Uterus (tissue), 4 donors: ENCODE results near the gene RAET1E. TPM values are rescaled to one million over a fixed set of nuclear protein-coding genes. Genes with fewer than 3 reads are reported as not detected.
"Not testable (repeated sequence)": the region's sequence is repeated elsewhere in the genome, so short reads cannot be mapped to it uniquely, and the experiment has no call there.

Experiments used
- DNase-seq, 2 donors: peaks; one replicate each; pipeline ENCODE4 v3.0.0-alpha.2; 2019 to 2020
- H3K27ac ChIP-seq, 2 donors: fragments of 200-600 bp; sonication (generic); 1 replicate in 1 of 2; 2 replicates in 1 of 2; pipeline ENCODE4 v1.5.1; 2016 to 2018
- H3K27me3 ChIP-seq, 2 donors: fragments of 200-600 bp; sonication (generic); one replicate each; pipeline ENCODE4 v1.5.1; 2018 to 2019; ENCODE audit warnings: control low read depth in 1 of 2
- H3K36me3 ChIP-seq, 2 donors: fragments of 200-600 bp; sonication (generic); one replicate each; pipeline ENCODE4 v1.5.1; 2019; ENCODE audit warnings: control low read depth in 1 of 2
- H3K4me1 ChIP-seq, 2 donors: fragments of 200-600 bp; sonication (generic); one replicate each; pipeline ENCODE4 v1.5.1; 2018 to 2019; ENCODE audit warnings: control low read depth in 1 of 2
- H3K4me3 ChIP-seq, 2 donors: fragments of 200-600 bp; sonication (generic); 1 replicate in 1 of 2; 2 replicates in 1 of 2; pipeline ENCODE4 v1.5.1; 2018 to 2019; ENCODE audit warnings: mild to moderate bottlenecking in 1 of 2
- H3K9me3 ChIP-seq, 2 donors: fragments of 200-600 bp; sonication (generic); one replicate each; pipeline ENCODE4 v1.5.1; 2019; ENCODE audit warnings: control low read depth in 1 of 2
- CTCF ChIP-seq, 4 experiments: fragments of 200-600 bp in 2 of 4; fragments of 450-650 bp in 2 of 4; sonication (generic) in 2 of 4; IDR thresholded peaks; one replicate each; pipeline ENCODE4 v1.5.1; 2016 to 2019; ENCODE audit warnings: antibody characterized with exemption in 4 of 4, mild to moderate bottlenecking in 2 of 4, moderate library complexity in 1 of 4
- POLR2A ChIP-seq, 2 donors: fragments of 450-650 bp; IDR thresholded peaks; one replicate each; pipeline ENCODE4 v1.6.1; 2016; ENCODE audit warnings: antibody characterized with exemption in 2 of 2, mild to moderate bottlenecking in 1 of 2, moderate library complexity in 1 of 2
- intact Hi-C: fragments of 100-400 bp; cut with DNase I; formaldehyde crosslinking; loops from one replicate; pipeline ENCODE4 v1.15.1; 2023; ENCODE audit warnings: low total_unique reads
- total RNA-seq, 4 donors: library from RNA; depleted of rRNA in 3 of 4; stranded (reverse); fragments of >200 nt in 3 of 4; gene quantifications; one replicate each; pipeline versions ENCODE4 v1.1.0 to v1.2.4, GENCODE V29; 2014 to 2023
- donor health status: DM: yes; HTN: yes; CAD: no.

RAET1E gene
- total RNA-seq, 4 donors from 2014 or later: 0.55 TPM; not detected in 3

GRCh38 chr6:149940672-149940982 is 42.7 kb upstream of the RAET1E start:
- Histone ChIP-seq H3K4me3 (no peak overlapping the region), H3K4me1 (peaks cover 0 to 11% of the 10 kb centered on the region in 2 donors), H3K36me3 (no peaks in the 10 kb centered on the region), H3K9me3 (no peaks in the 10 kb centered on the region), H3K27ac (no peak overlapping the region), H3K27me3 (peaks cover 25 to 62% of the 10 kb centered on the region in 2 donors)
- TF ChIP-seq POLR2A (IDR thresholded peaks at IDR 0.05) (no peak), CTCF (IDR thresholded peaks at IDR 0.05) (no peak)
- intact Hi-C loops: no loop called here
- no peak for DNase-seq

GRCh38 chr6:149939909-149940671 is 42.2 kb upstream of the RAET1E start:
- Histone ChIP-seq H3K9me3 (no peaks in the 10 kb centered on the region), H3K36me3 (no peaks in the 10 kb centered on the region), H3K27ac (no peak overlapping the region), H3K27me3 (peaks cover 25 to 62% of the 10 kb centered on the region in 2 donors), H3K4me3 (no peak overlapping the region), H3K4me1 (peaks cover 0 to 11% of the 10 kb centered on the region in 2 donors)
- TF ChIP-seq CTCF (IDR thresholded peaks at IDR 0.05): no peak
- TF ChIP-seq POLR2A (IDR thresholded peaks at IDR 0.05): no peak
- DNase-seq: no peak
- intact Hi-C loops: loop anchor here (10.0 kb wide), 1 partner anchor 75 kb away; no protein-coding TSS in a partner anchor

GRCh38 chr6:149939356-149939648 is 41.4 kb upstream of the RAET1E start:
- Histone ChIP-seq H3K27ac (no peak overlapping the region), H3K9me3 (no peaks in the 10 kb centered on the region), H3K4me1 (peaks cover 0 to 11% of the 10 kb centered on the region in 2 donors), H3K27me3 (peaks cover 25 to 62% of the 10 kb centered on the region in 2 donors), H3K4me3 (no peak overlapping the region), H3K36me3 (no peaks in the 10 kb centered on the region)
- intact Hi-C loops: loop anchor here (10.0 kb wide), 1 partner anchor 75 kb away; no protein-coding TSS in a partner anchor
- no peak for DNase-seq
- TF ChIP-seq CTCF (IDR thresholded peaks at IDR 0.05) (no peak), POLR2A (IDR thresholded peaks at IDR 0.05) (no peak)

- Histone ChIP-seq H3K36me3 (no peaks in the 10 kb centered on the region), H3K4me1 (peaks cover 0 to 11% of the 10 kb centered on the region in 2 donors), H3K9me3 (no peaks in the 10 kb centered on the region), H3K4me3 (peak overlapping the region; percentile 4 to 30), H3K27ac (no peak overlapping the region), H3K27me3 (peaks cover 25 to 65% of the 10 kb centered on the region in 2 donors)
- TF ChIP-seq CTCF (IDR thresholded peaks at IDR 0.05) (no peak), POLR2A (IDR thresholded peaks at IDR 0.05) (no peak)
- intact Hi-C loops: loop anchor here (10.0 kb wide), 1 partner anchor 76 kb away; no protein-coding TSS in a partner anchor
- no peak for DNase-seq
Measured at GRCh38 chr6:149938571-149939355, 40.9 kb upstream of the RAET1E start.

- peak overlapping the region in 1 of 2 donors; percentile 30 for H3K4me3 ChIP-seq
- not testable (repeated sequence) for H3K9me3 ChIP-seq, H3K27ac ChIP-seq, H3K36me3 ChIP-seq, DNase-seq
- peaks cover 0 to 11% of the 10 kb centered on the region in 2 donors for H3K4me1 ChIP-seq
- H3K27me3 ChIP-seq: peaks cover 25 to 69% of the 10 kb centered on the region in 2 donors
- intact Hi-C loops: loop anchor here (10.0 kb wide), 1 partner anchor 77 kb away; no protein-coding TSS in a partner anchor
Measured at GRCh38 chr6:149938013-149938570, 40.2 kb upstream of the RAET1E start.
